Measurements from ENCODE around the gene TMEM135.

GRCh38 chr11:86990031-86990430, 47.7 kb upstream of the TMEM135 start:
- TF ChIP-seq EZH2 (IDR thresholded peaks at IDR 0.05; ENCODE audit: borderline replicate concordance, low read depth, low read length, poor library complexity, severe bottlenecking): no peak
- TF ChIP-seq, protein P1, sequence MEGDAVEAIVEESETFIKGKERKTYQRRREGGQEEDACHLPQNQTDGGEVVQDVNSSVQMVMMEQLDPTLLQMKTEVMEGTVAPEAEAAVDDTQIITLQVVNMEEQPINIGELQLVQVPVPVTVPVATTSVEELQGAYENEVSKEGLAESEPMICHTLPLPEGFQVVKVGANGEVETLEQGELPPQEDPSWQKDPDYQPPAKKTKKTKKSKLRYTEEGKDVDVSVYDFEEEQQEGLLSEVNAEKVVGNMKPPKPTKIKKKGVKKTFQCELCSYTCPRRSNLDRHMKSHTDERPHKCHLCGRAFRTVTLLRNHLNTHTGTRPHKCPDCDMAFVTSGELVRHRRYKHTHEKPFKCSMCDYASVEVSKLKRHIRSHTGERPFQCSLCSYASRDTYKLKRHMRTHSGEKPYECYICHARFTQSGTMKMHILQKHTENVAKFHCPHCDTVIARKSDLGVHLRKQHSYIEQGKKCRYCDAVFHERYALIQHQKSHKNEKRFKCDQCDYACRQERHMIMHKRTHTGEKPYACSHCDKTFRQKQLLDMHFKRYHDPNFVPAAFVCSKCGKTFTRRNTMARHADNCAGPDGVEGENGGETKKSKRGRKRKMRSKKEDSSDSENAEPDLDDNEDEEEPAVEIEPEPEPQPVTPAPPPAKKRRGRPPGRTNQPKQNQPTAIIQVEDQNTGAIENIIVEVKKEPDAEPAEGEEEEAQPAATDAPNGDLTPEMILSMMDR (conservative IDR thresholded peaks at IDR 0.05; ENCODE audit: low read depth, low read length): no peak
